ENCODE data around the gene LEKR1. TPM values are rescaled to one million over a fixed set of nuclear protein-coding genes. Genes with fewer than 3 reads are reported as not detected.

Gene LEKR1
- total and polyA plus RNA-seq, 9 of the 15 experiments (the other 6 are each of a cell fraction or from before 2014, with no cell fraction given): 0.76 to 1.8 (median 1.2) TPM

- POLR2A ChIA-PET: interaction anchor here (0.6 kb wide), 1 partner anchor 55 kb away, joined by 3 read pairs; no protein-coding TSS in a partner anchor
- CTCF ChIA-PET (ENCODE audit: low intra/inter-chr PET ratio): no interaction called here
- H3K4me2 ChIP-seq (ENCODE audit: insufficient read depth, low read length): no peak overlapping the region
- in situ Hi-C loops (cut with MboI) (no loop called here), intact Hi-C loops (cut with micrococcal nuclease) (no loop called here)
- H2AFZ ChIP-seq (ENCODE audit: low read depth, low read length): no peak overlapping the region
- TF ChIP-seq ZKSCAN3 (CRISPR knock-in tag; IDR thresholded peaks at IDR 0.05): no peak
- no peak for TF ChIP-seq REST (IDR thresholded peaks at IDR 0.05; ENCODE audit: borderline replicate concordance)
- TF ChIP-seq REST (CRISPR knock-in tag; IDR thresholded peaks at IDR 0.05; ENCODE audit: low read depth): no peak
- no peak for TF ChIP-seq NBN (IDR thresholded peaks at IDR 0.05; ENCODE audit: low read depth)
- TF ChIP-seq CHAMP1 (IDR thresholded peaks at IDR 0.05): no peak
- TF ChIP-seq SMARCA4 (IDR thresholded peaks at IDR 0.05): no peak
- H3K9me1 ChIP-seq (ENCODE audit: control insufficient read depth, insufficient read depth, low read length): no peaks in the 10 kb centered on the region
- peaks cover 0 to 16% of the 10 kb centered on the region in 2 experiments; a peak in 2 of 5 replicates for H3K4me1 ChIP-seq (replicated peaks in 1 of 2; ENCODE audit: control insufficient read depth in 2 of 2, insufficient read depth in 2 of 2, low read length in 2 of 2)
- no peaks in the 10 kb centered on the region for H3K36me3 ChIP-seq (ENCODE audit: control insufficient read depth, insufficient read depth, low read length)
- no peak overlapping the region for H3K27ac ChIP-seq (ENCODE audit: extremely low read depth, low read depth, low read length)
- H3K9ac ChIP-seq (ENCODE audit: insufficient read depth in 1 of 2, low read depth in 2 of 2, low read length in 2 of 2): no peak overlapping the region
- H4K20me1 ChIP-seq (replicated peaks; ENCODE audit: control insufficient read depth, insufficient read depth, low read length): no peaks in the 10 kb centered on the region
- no peaks in the 10 kb centered on the region for H3K27me3 ChIP-seq (ENCODE audit: control insufficient read depth in 2 of 2, insufficient read depth in 2 of 2, low read length in 2 of 2)
- ATAC-seq: no peak
- no peaks in the 10 kb centered on the region for H3K79me2 ChIP-seq (ENCODE audit: control insufficient read depth, insufficient read depth, low read length)
- no peak overlapping the region for H3K4me3 ChIP-seq
- no peak for DNase-seq (ENCODE audit: extremely low read depth in 1 of 4, low spot score in 3 of 4)
- no TSS peak for BruUV-seq (replicated peaks)
- FAIRE-seq: no peak
- no peaks in the 10 kb centered on the region for H3K9me3 ChIP-seq (replicated peaks; ENCODE audit: control insufficient read depth, insufficient read depth, low read depth, low read length)
Observed at GRCh38 chr3:156776871-156777270, 49.3 kb upstream of the LEKR1 start.

Data from K562 (cell line).